Cardiac muscle cell (in vitro differentiated cells and primary cell): ENCODE data around the gene TMEM50B. TPM values are rescaled to one million over a fixed set of nuclear protein-coding genes. Genes with fewer than 3 reads are reported as not detected.

Experiments used
- DNase-seq, 2 donors: peaks; one replicate each; pipeline versions ENCODE4 v3.0.0 to v3.0.0-alpha.2; 2010 to 2017; ENCODE audit warnings: low read depth in 1 of 2, low spot score in 1 of 2
- H3K27ac ChIP-seq: fragments of 200-600 bp; sonication (generic); 2 replicates; pipeline ENCODE4 v1.5.1; 2016
- H3K27me3 ChIP-seq: fragments of 200-600 bp; sonication (generic); 2 replicates; pipeline ENCODE4 v1.6.0; 2016; ENCODE audit warnings: control low read depth
- H3K36me3 ChIP-seq: fragments of 200-600 bp; sonication (generic); 2 replicates; pipeline ENCODE4 v1.5.1; 2016; ENCODE audit warnings: control low read depth
- H3K4me1 ChIP-seq: fragments of 200-600 bp; sonication (generic); 2 replicates; pipeline ENCODE4 v1.8.1; 2017; ENCODE audit warnings: low read depth, mild to moderate bottlenecking, mixed run types
- H3K4me3 ChIP-seq: fragments of 200-600 bp; sonication (generic); 2 replicates; pipeline ENCODE4 v1.5.1; 2016; ENCODE audit warnings: mild to moderate bottlenecking
- H3K9me3 ChIP-seq: fragments of 200-600 bp; sonication (generic); 2 replicates; pipeline ENCODE4 v1.5.1; 2017; ENCODE audit warnings: low read depth, mild to moderate bottlenecking, control low read depth
- CTCF ChIP-seq: IDR thresholded peaks from 2 replicates; pipeline ENCODE4 v1.5.1; 2012; ENCODE audit warnings: low read depth, mild to moderate bottlenecking, low read length
- polyA plus RNA-seq: library from polyadenylated mRNA; unstranded; fragments of >200 nt; fragmentation: Nextera tagmentation; extraction: Ambion mirVana; gene quantifications from 2 replicates; pipeline ENCODE4 v1.2.1, GENCODE V29; 2016
- total RNA-seq: library from RNA; depleted of rRNA; stranded (reverse); fragments of >200 nt; gene quantifications from 2 replicates; pipeline ENCODE4 v1.2.3, GENCODE V29; 2016

Gene TMEM50B
- total and polyA plus RNA-seq, 2 experiments from 2014 or later, result 50.2 to 138 TPM

- H3K27ac ChIP-seq, result no peak overlapping the region
- no peak for TF ChIP-seq CTCF
- no peaks in the 10 kb centered on the region for H3K9me3 ChIP-seq
- no peak overlapping the region for H3K4me3 ChIP-seq
- DNase-seq, result no peak
- peaks cover 3% of the 10 kb centered on the region for H3K36me3 ChIP-seq
- no peaks in the 10 kb centered on the region for H3K27me3 ChIP-seq
- H3K4me1 ChIP-seq, result peaks cover 9% of the 10 kb centered on the region
Measured at GRCh38 chr21:33444499-33444898, 35.3 kb downstream of the TMEM50B start.

- H3K27me3 ChIP-seq, result no peaks in the 10 kb centered on the region
- H3K36me3 ChIP-seq, result peaks cover 7% of the 10 kb centered on the region
- peak in 1 of 2 donors; percentile 37 for DNase-seq
- no peak for TF ChIP-seq CTCF
- no peak overlapping the region for H3K27ac ChIP-seq
- no peaks in the 10 kb centered on the region for H3K9me3 ChIP-seq
- no peak overlapping the region for H3K4me3 ChIP-seq
- H3K4me1 ChIP-seq, result peaks cover 9% of the 10 kb centered on the region
Measured at GRCh38 chr21:33443194-33443593, 36.6 kb downstream of the TMEM50B start.

- peak; percentile 32 to 77 for DNase-seq
- Histone ChIP-seq H3K4me1 (peaks cover 9% of the 10 kb centered on the region), H3K4me3 (no peak overlapping the region), H3K36me3 (peaks cover 12% of the 10 kb centered on the region), H3K27me3 (no peaks in the 10 kb centered on the region), H3K9me3 (no peaks in the 10 kb centered on the region), H3K27ac (peak overlapping the region; percentile 72)
- no peak for TF ChIP-seq CTCF
Measured at GRCh38 chr21:33441489-33442477, 38.0 kb downstream of the TMEM50B start.

- no peaks in the 10 kb centered on the region for H3K9me3 ChIP-seq
- peaks cover 2% of the 10 kb centered on the region for H3K4me1 ChIP-seq
- no peak overlapping the region for H3K4me3 ChIP-seq
- TF ChIP-seq CTCF, result no peak
- peaks cover 43% of the 10 kb centered on the region for H3K36me3 ChIP-seq
- no peak for DNase-seq
- H3K27ac ChIP-seq, result no peak overlapping the region
- no peaks in the 10 kb centered on the region for H3K27me3 ChIP-seq
Measured at GRCh38 chr21:33437140-33437539, 42.6 kb downstream of the TMEM50B start.

GRCh38 chr21:33434770-33435360, 44.9 kb downstream of the TMEM50B start:
- Histone ChIP-seq H3K4me3 (no peak overlapping the region), H3K27me3 (no peaks in the 10 kb centered on the region), H3K27ac (peak overlapping the region; percentile 4), H3K36me3 (peaks cover 58% of the 10 kb centered on the region), H3K9me3 (no peaks in the 10 kb centered on the region), H3K4me1 (no peaks in the 10 kb centered on the region)
- no peak for TF ChIP-seq CTCF
- peak in 1 of 2 donors; percentile 90 for DNase-seq
